OCI-LY3 (cell line): Measurements from ENCODE around the gene SLC25A45.

Experiments used
- EZH2phosphoT487 ChIP-seq: fragments of 200-600 bp; shearing (Covaris generic); IDR thresholded peaks from 2 replicates; pipeline ENCODE4 v1.6.1; 2018; ENCODE audit warnings: antibody characterized with exemption, mixed run types, low read depth
- TF ChIP-seq, protein P1 (sequence below): fragments of 200-600, 300-600 bp; sonication (generic); IDR thresholded peaks from 2 replicates; pipeline ENCODE4 v1.5.1; 2014; ENCODE audit warnings: antibody characterized with exemption, low read length, low read depth

DNA sequence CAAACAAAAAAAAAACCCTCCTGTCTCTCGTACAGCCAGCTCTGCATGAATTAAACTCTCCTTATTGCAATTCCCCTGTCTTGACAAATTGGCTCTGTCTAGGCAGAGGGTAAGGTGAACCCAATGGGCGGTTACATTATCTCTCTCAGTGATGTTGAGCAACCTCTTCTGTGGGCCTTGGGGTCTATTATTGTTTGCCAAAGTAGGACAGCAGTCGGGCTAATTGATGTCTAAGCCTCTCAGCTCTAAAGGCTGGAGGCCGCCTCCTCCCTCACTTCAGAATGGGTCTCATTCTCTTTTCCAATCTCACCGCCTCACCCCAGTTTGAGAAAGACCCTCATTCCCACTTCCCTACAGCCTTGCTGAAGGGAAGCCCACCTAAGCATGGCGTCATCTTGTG is 1.3 kb upstream of the SLC25A45 start:
- TF ChIP-seq, protein P1, sequence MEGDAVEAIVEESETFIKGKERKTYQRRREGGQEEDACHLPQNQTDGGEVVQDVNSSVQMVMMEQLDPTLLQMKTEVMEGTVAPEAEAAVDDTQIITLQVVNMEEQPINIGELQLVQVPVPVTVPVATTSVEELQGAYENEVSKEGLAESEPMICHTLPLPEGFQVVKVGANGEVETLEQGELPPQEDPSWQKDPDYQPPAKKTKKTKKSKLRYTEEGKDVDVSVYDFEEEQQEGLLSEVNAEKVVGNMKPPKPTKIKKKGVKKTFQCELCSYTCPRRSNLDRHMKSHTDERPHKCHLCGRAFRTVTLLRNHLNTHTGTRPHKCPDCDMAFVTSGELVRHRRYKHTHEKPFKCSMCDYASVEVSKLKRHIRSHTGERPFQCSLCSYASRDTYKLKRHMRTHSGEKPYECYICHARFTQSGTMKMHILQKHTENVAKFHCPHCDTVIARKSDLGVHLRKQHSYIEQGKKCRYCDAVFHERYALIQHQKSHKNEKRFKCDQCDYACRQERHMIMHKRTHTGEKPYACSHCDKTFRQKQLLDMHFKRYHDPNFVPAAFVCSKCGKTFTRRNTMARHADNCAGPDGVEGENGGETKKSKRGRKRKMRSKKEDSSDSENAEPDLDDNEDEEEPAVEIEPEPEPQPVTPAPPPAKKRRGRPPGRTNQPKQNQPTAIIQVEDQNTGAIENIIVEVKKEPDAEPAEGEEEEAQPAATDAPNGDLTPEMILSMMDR: no peak
- TF ChIP-seq EZH2phosphoT487: no peak
